ENCODE results near the gene PTGER3. TPM values are rescaled to one million over a fixed set of nuclear protein-coding genes. Genes with fewer than 3 reads are reported as not detected.

Gene PTGER3
- total RNA-seq, 1 donor from 2014 or later, result not detected

- peaks cover 70% of the 10 kb centered on the region for H3K27me3 Mint-ChIP-seq (ENCODE audit: low read depth)
- H3K27ac Mint-ChIP-seq (ENCODE audit: unreplicated experiment), result no peak overlapping the region
- peak; percentile 31 for DNase-seq (ENCODE audit: low read depth, low spot score)
- H3K4me3 Mint-ChIP-seq, result peak overlapping the region; percentile 4
- peaks cover 2% of the 10 kb centered on the region for H3K36me3 Mint-ChIP-seq (ENCODE audit: low read depth)
- no peaks in the 10 kb centered on the region for H3K9me3 Mint-ChIP-seq
- H3K4me1 Mint-ChIP-seq, result peaks cover 7% of the 10 kb centered on the region
- TF ChIP-seq CTCF (conservative IDR thresholded peaks at IDR 0.05), result peak; percentile 90
Measured at GRCh38 chr1:71049951-71050598, 2.5 kb upstream of the PTGER3 start.

GRCh38 chr1:71046891-71047634 is 553 bp downstream of the PTGER3 start:
- H3K36me3 Mint-ChIP-seq (ENCODE audit: low read depth), result peaks cover 2% of the 10 kb centered on the region
- no peak overlapping the region for H3K27ac Mint-ChIP-seq (ENCODE audit: unreplicated experiment)
- peaks cover 7% of the 10 kb centered on the region for H3K4me1 Mint-ChIP-seq
- H3K27me3 Mint-ChIP-seq (ENCODE audit: low read depth), result peaks cover 80% of the 10 kb centered on the region
- DNase-seq (ENCODE audit: low read depth, low spot score), result no peak
- no peak for TF ChIP-seq CTCF (conservative IDR thresholded peaks at IDR 0.05)
- peak overlapping the region; percentile 81 for H3K4me3 Mint-ChIP-seq
- H3K9me3 Mint-ChIP-seq, result no peaks in the 10 kb centered on the region

- peaks cover 2% of the 10 kb centered on the region for H3K36me3 Mint-ChIP-seq (ENCODE audit: low read depth)
- no peaks in the 10 kb centered on the region for H3K9me3 Mint-ChIP-seq
- DNase-seq (ENCODE audit: low read depth, low spot score), result no peak
- TF ChIP-seq CTCF (conservative IDR thresholded peaks at IDR 0.05), result no peak
- H3K4me3 Mint-ChIP-seq, result peak overlapping the region; percentile 50
- H3K27ac Mint-ChIP-seq (ENCODE audit: unreplicated experiment), result no peak overlapping the region
- H3K27me3 Mint-ChIP-seq (ENCODE audit: low read depth), result peaks cover 85% of the 10 kb centered on the region
- H3K4me1 Mint-ChIP-seq, result peaks cover 7% of the 10 kb centered on the region
Measured at GRCh38 chr1:71045463-71046028, 2.1 kb downstream of the PTGER3 start.

GRCh38 chr1:71044833-71045232 is 2.8 kb downstream of the PTGER3 start:
- Mint-ChIP-seq H3K27me3 (ENCODE audit: low read depth) (peaks cover 83% of the 10 kb centered on the region), H3K4me1 (peaks cover 7% of the 10 kb centered on the region), H3K27ac (ENCODE audit: unreplicated experiment) (no peak overlapping the region), H3K9me3 (no peaks in the 10 kb centered on the region), H3K4me3 (no peak overlapping the region), H3K36me3 (ENCODE audit: low read depth) (peaks cover 2% of the 10 kb centered on the region)
- TF ChIP-seq CTCF (conservative IDR thresholded peaks at IDR 0.05), result no peak
- DNase-seq (ENCODE audit: low read depth, low spot score), result no peak

- no peaks in the 10 kb centered on the region for H3K9me3 Mint-ChIP-seq
- no peak overlapping the region for H3K4me3 Mint-ChIP-seq
- no peak for TF ChIP-seq CTCF (conservative IDR thresholded peaks at IDR 0.05)
- DNase-seq (ENCODE audit: low read depth, low spot score), result no peak
- H3K27ac Mint-ChIP-seq (ENCODE audit: unreplicated experiment), result no peak overlapping the region
- peaks cover 6% of the 10 kb centered on the region for H3K4me1 Mint-ChIP-seq
- H3K27me3 Mint-ChIP-seq (ENCODE audit: low read depth), result peaks cover 72% of the 10 kb centered on the region
- peaks cover 2% of the 10 kb centered on the region for H3K36me3 Mint-ChIP-seq (ENCODE audit: low read depth)
Measured at GRCh38 chr1:71043065-71043464, 4.6 kb downstream of the PTGER3 start.
